Cardiac muscle cell (in vitro differentiated cells and primary cell): ENCODE data around the gene HMGN4. TPM values are rescaled to one million over a fixed set of nuclear protein-coding genes. Genes with fewer than 3 reads are reported as not detected.
A peak's percentile ranks its signal among the peaks of the same experiment; 100 is the strongest.

Experiments
- DNase-seq, 2 donors: peaks; one replicate each; pipeline versions ENCODE4 v3.0.0 to v3.0.0-alpha.2; 2010 to 2017; ENCODE audit warnings: low read depth in 1 of 2, low spot score in 1 of 2
- H3K27ac ChIP-seq: fragments of 200-600 bp; sonication (generic); 2 replicates; pipeline ENCODE4 v1.5.1; 2016
- H3K27me3 ChIP-seq: fragments of 200-600 bp; sonication (generic); 2 replicates; pipeline ENCODE4 v1.6.0; 2016; ENCODE audit warnings: control low read depth
- H3K36me3 ChIP-seq: fragments of 200-600 bp; sonication (generic); 2 replicates; pipeline ENCODE4 v1.5.1; 2016; ENCODE audit warnings: control low read depth
- H3K4me1 ChIP-seq: fragments of 200-600 bp; sonication (generic); 2 replicates; pipeline ENCODE4 v1.8.1; 2017; ENCODE audit warnings: low read depth, mild to moderate bottlenecking, mixed run types
- H3K4me3 ChIP-seq: fragments of 200-600 bp; sonication (generic); 2 replicates; pipeline ENCODE4 v1.5.1; 2016; ENCODE audit warnings: mild to moderate bottlenecking
- H3K9me3 ChIP-seq: fragments of 200-600 bp; sonication (generic); 2 replicates; pipeline ENCODE4 v1.5.1; 2017; ENCODE audit warnings: low read depth, mild to moderate bottlenecking, control low read depth
- CTCF ChIP-seq: IDR thresholded peaks from 2 replicates; pipeline ENCODE4 v1.5.1; 2012; ENCODE audit warnings: low read depth, mild to moderate bottlenecking, low read length
- polyA plus RNA-seq: library from polyadenylated mRNA; unstranded; fragments of >200 nt; fragmentation: Nextera tagmentation; extraction: Ambion mirVana; gene quantifications from 2 replicates; pipeline ENCODE4 v1.2.1, GENCODE V29; 2016
- total RNA-seq: library from RNA; depleted of rRNA; stranded (reverse); fragments of >200 nt; gene quantifications from 2 replicates; pipeline ENCODE4 v1.2.3, GENCODE V29; 2016

Gene HMGN4
- total and polyA plus RNA-seq, 2 experiments from 2014 or later, result 54.7 to 57.1 TPM

- no peak for DNase-seq
- no peak for TF ChIP-seq CTCF
- no peaks in the 10 kb centered on the region for H3K4me1 ChIP-seq
- H3K4me3 ChIP-seq, result no peak overlapping the region
- no peaks in the 10 kb centered on the region for H3K36me3 ChIP-seq
- H3K27me3 ChIP-seq, result peaks cover 2% of the 10 kb centered on the region
- H3K27ac ChIP-seq, result no peak overlapping the region
- H3K9me3 ChIP-seq, result no peaks in the 10 kb centered on the region
Measured at GRCh38 chr6:26495281-26495680, 42.9 kb upstream of the HMGN4 start.

GRCh38 chr6:26497610-26498009 is 40.6 kb upstream of the HMGN4 start:
- no peak overlapping the region for H3K27ac ChIP-seq
- no peaks in the 10 kb centered on the region for H3K4me1 ChIP-seq
- H3K27me3 ChIP-seq, result peaks cover 25% of the 10 kb centered on the region
- no peaks in the 10 kb centered on the region for H3K36me3 ChIP-seq
- no peak for TF ChIP-seq CTCF
- no peak for DNase-seq
- no peak overlapping the region for H3K4me3 ChIP-seq
- H3K9me3 ChIP-seq, result no peaks in the 10 kb centered on the region

GRCh38 chr6:26500102-26500501 is 38.1 kb upstream of the HMGN4 start, which contains the start of gene BTN1A1:
Gene BTN1A1 (plus strand): TSS chr6:26500303. CDS start chr6:26501287, 984 bp downstream.
- no peaks in the 10 kb centered on the region for H3K4me1 ChIP-seq
- peaks cover 44% of the 10 kb centered on the region for H3K27me3 ChIP-seq
- TF ChIP-seq CTCF, result no peak
- no peak within 1 kb of the TSS for H3K27ac ChIP-seq
- H3K36me3 ChIP-seq, result no peaks in the 10 kb centered on the region
- no peak within 1 kb of the TSS for H3K4me3 ChIP-seq
- DNase-seq, result no peak
- no peaks in the 10 kb centered on the region for H3K9me3 ChIP-seq

GRCh38 chr6:26501482-26501986 is 36.6 kb upstream of the HMGN4 start:
- Histone ChIP-seq H3K9me3 (no peaks in the 10 kb centered on the region), H3K36me3 (no peaks in the 10 kb centered on the region), H3K4me1 (no peaks in the 10 kb centered on the region), H3K27ac (no peak overlapping the region), H3K27me3 (peaks cover 45% of the 10 kb centered on the region), H3K4me3 (peak overlapping the region; percentile 20)
- peak; percentile 29 to 30 for DNase-seq
- TF ChIP-seq CTCF, result no peak

GRCh38 chr6:26502165-26502564 is 36.0 kb upstream of the HMGN4 start:
- no peak overlapping the region for H3K27ac ChIP-seq
- no peak for DNase-seq
- H3K4me1 ChIP-seq, result no peaks in the 10 kb centered on the region
- no peak for TF ChIP-seq CTCF
- H3K36me3 ChIP-seq, result no peaks in the 10 kb centered on the region
- H3K9me3 ChIP-seq, result no peaks in the 10 kb centered on the region
- H3K27me3 ChIP-seq, result peaks cover 45% of the 10 kb centered on the region
- H3K4me3 ChIP-seq, result peak overlapping the region; percentile 20

GRCh38 chr6:26502626-26503025 is 35.5 kb upstream of the HMGN4 start:
- H3K27ac ChIP-seq, result no peak overlapping the region
- no peaks in the 10 kb centered on the region for H3K4me1 ChIP-seq
- H3K27me3 ChIP-seq, result peaks cover 45% of the 10 kb centered on the region
- H3K36me3 ChIP-seq, result no peaks in the 10 kb centered on the region
- DNase-seq, result no peak
- no peaks in the 10 kb centered on the region for H3K9me3 ChIP-seq
- H3K4me3 ChIP-seq, result no peak overlapping the region
- no peak for TF ChIP-seq CTCF
